SK-N-SH (cell line): ENCODE results near the gene VMP1. TPM values are rescaled to one million over a fixed set of nuclear protein-coding genes. Genes with fewer than 3 reads are reported as not detected.

Experiments used
- CTCF ChIA-PET: fragments of 300-600, 350-600 bp; formaldehyde crosslinking; extraction: SDS; loops from one replicate; lab custom pipeline; 2021; lab: Yijun Ruan, JAX
- POLR2A ChIA-PET: fragments of 350-600 bp; sonication (Branson Sonifier 250); formaldehyde crosslinking; extraction: SDS; loops from one replicate; lab custom pipeline; 2020; ENCODE audit warnings: antibody characterized with exemption, inconsistent platforms; lab: Yijun Ruan, JAX
- DNase-seq: peaks from one replicate; pipeline ENCODE4 v3.0.0; 2012
- H2AFZ ChIP-seq: fragments of 200-600 bp; sonication (generic); 2 replicates; pipeline ENCODE4 v1.8.1; 2016; ENCODE audit warnings: antibody characterized with exemption, mild to moderate bottlenecking, low read depth
- H3F3A ChIP-seq: fragments of 200-600 bp; sonication (generic); replicated peaks from 2 replicates; pipeline ENCODE3; 2016; ENCODE audit warnings: antibody characterized with exemption, mild to moderate bottlenecking; ENCODE audit not compliant: insufficient read depth
- H3K27ac ChIP-seq, 2 experiments: fragments of 200-500 bp in 1 of 2; fragments of 200-600 bp in 1 of 2; sonication (Bioruptor generic) in 1 of 2; sonication (generic), shearing (Covaris generic) in 1 of 2; 2 replicates each; pipeline versions ENCODE4 v1.5.1 to v1.6.1; 2014 to 2016; ENCODE audit warnings: low read depth in 2 of 2, inconsistent platforms in 1 of 2, low read length in 1 of 2, mild to moderate bottlenecking in 1 of 2, mixed read lengths in 1 of 2
- H3K27me3 ChIP-seq: fragments of 200-600 bp; sonication (generic), shearing (Covaris generic); 2 replicates; pipeline ENCODE4 v1.6.1; 2016; ENCODE audit warnings: mixed run types; ENCODE audit not compliant: insufficient read depth
- H3K36me3 ChIP-seq, 2 experiments: fragments of 200-500 bp in 1 of 2; fragments of 200-600 bp in 1 of 2; sonication (Bioruptor generic) in 1 of 2; sonication (generic) in 1 of 2; replicated peaks in 1 of 2; 2 replicates each; pipeline versions ENCODE3 to v1.5.1; 2014 to 2016; ENCODE audit warnings: low read length in 1 of 2, mild to moderate bottlenecking in 1 of 2; ENCODE audit not compliant: insufficient read depth in 2 of 2, control insufficient read depth in 1 of 2
- H3K4me1 ChIP-seq, 2 experiments: fragments of 200-500 bp in 1 of 2; fragments of 200-600 bp in 1 of 2; sonication (Bioruptor generic) in 1 of 2; sonication (generic), shearing (Covaris generic) in 1 of 2; 2 replicates each; pipeline versions ENCODE4 v1.5.1 to v1.6.1; 2014 to 2016; ENCODE audit warnings: low read depth in 1 of 2, low read length in 1 of 2, mixed run types in 1 of 2; ENCODE audit not compliant: insufficient read depth in 2 of 2, control insufficient read depth in 1 of 2
- H3K4me2 ChIP-seq: fragments of 200-600 bp; sonication (generic), shearing (Covaris generic); 2 replicates; pipeline ENCODE4 v1.6.1; 2017; ENCODE audit warnings: mixed run types
- H3K4me3 ChIP-seq, 2 experiments: fragments of 200-500 bp in 1 of 2; fragments of 200-600 bp in 1 of 2; sonication (Bioruptor generic) in 1 of 2; sonication (generic), shearing (Covaris generic) in 1 of 2; 2 replicates each; pipeline versions ENCODE4 v1.5.1 to v1.8.1; 2014 to 2016; ENCODE audit warnings: low read depth in 2 of 2, inconsistent platforms in 1 of 2, low read length in 1 of 2, mild to moderate bottlenecking in 1 of 2, mixed read lengths in 1 of 2, moderate library complexity in 1 of 2
- H3K79me2 ChIP-seq: fragments of 200-600 bp; sonication (generic); 2 replicates; pipeline ENCODE4 v1.8.1; 2017; ENCODE audit warnings: mild to moderate bottlenecking; ENCODE audit not compliant: insufficient read depth
- H3K9ac ChIP-seq: fragments of 200-600 bp; sonication (generic); 2 replicates; pipeline ENCODE4 v1.6.1; 2017; ENCODE audit warnings: mixed run types
- H3K9me2 ChIP-seq: fragments of 200-600 bp; sonication (generic); 2 replicates; pipeline ENCODE4 v1.6.1; 2017; ENCODE audit warnings: mixed run types
- H3K9me3 ChIP-seq: fragments of 200-600 bp; sonication (generic); 2 replicates; pipeline ENCODE4 v1.6.1; 2017; ENCODE audit warnings: mixed run types, mild to moderate bottlenecking, moderate library complexity
- H4K20me1 ChIP-seq: fragments of 200-600 bp; sonication (generic); 2 replicates; pipeline ENCODE4 v1.6.1; 2017; ENCODE audit warnings: mild to moderate bottlenecking, mixed run types; ENCODE audit not compliant: insufficient read depth
- CHD2 ChIP-seq: fragments of 150-350 bp; IDR thresholded peaks from 2 replicates; pipeline ENCODE4 v1.6.1; 2018; ENCODE audit warnings: low read length; ENCODE audit not compliant: partially characterized antibody
- EP300 ChIP-seq, 2 experiments: IDR thresholded peaks; 2 replicates each; pipeline versions ENCODE4 v1.4.0 to v1.6.1; 2012; ENCODE audit warnings: borderline replicate concordance in 1 of 2, low read depth in 1 of 2, low read length in 1 of 2
- FOSL2 ChIP-seq: IDR thresholded peaks from 2 replicates; pipeline ENCODE4 v1.4.0; 2012; ENCODE audit warnings: low read depth, mild to moderate bottlenecking, moderate library complexity, borderline replicate concordance
- GABPA ChIP-seq: IDR thresholded peaks from 2 replicates; pipeline ENCODE4 v1.4.0; 2012; ENCODE audit warnings: low read depth, mild to moderate bottlenecking
- GATA2 ChIP-seq: sonication (generic); formaldehyde crosslinking; IDR thresholded peaks from 2 replicates; pipeline ENCODE4 v1.5.0; 2020; ENCODE audit warnings: mild to moderate bottlenecking, missing genetic modification reagents
- JUND ChIP-seq: IDR thresholded peaks from 2 replicates; pipeline ENCODE4 v1.4.0; 2012
- MEF2A ChIP-seq: IDR thresholded peaks from 2 replicates; pipeline ENCODE4 v1.4.0; 2012; ENCODE audit warnings: low read depth, borderline replicate concordance
- NFIC ChIP-seq: IDR thresholded peaks from 2 replicates; pipeline ENCODE4 v1.4.0; 2012; ENCODE audit warnings: borderline replicate concordance
- RAD21 ChIP-seq: IDR thresholded peaks from 2 replicates; pipeline ENCODE4 v1.6.1; 2012; ENCODE audit warnings: mild to moderate bottlenecking, low read length
- RCOR1 ChIP-seq: fragments of 150-350 bp; IDR thresholded peaks from 2 replicates; pipeline ENCODE4 v1.6.1; 2017; ENCODE audit warnings: antibody characterized with exemption, low read length
- SMC3 ChIP-seq: IDR thresholded peaks from 2 replicates; pipeline ENCODE4 v1.6.1; 2012; ENCODE audit warnings: low read depth, low read length, improper control_type of control experiment
- TCF12 ChIP-seq: IDR thresholded peaks from 2 replicates; pipeline ENCODE4 v1.4.0; 2012
- WGBS: methylation state at CpG from one replicate; pipeline ENCODE4 v1.1.6; 2017; ENCODE audit warnings: low lambda C conversion rate; 5-methylcytosine and 5-hydroxymethylcytosine counted together
- polyA plus RNA-seq, 3 experiments: library from polyadenylated mRNA; depleted of rRNA; stranded (reverse); fragments of >200 nt; gene quantifications; 2 replicates each; pipeline ENCODE4 v1.2.3, GENCODE V29; 2012
- TF ChIP-seq, protein P1 (sequence below): IDR thresholded peaks from 2 replicates; pipeline ENCODE4; 2012
- TF ChIP-seq, protein P2 (sequence below): fragments of 150-350 bp; IDR thresholded peaks from 2 replicates; pipeline ENCODE4 v1.6.1; 2016; ENCODE audit warnings: mild to moderate bottlenecking, low read depth, low read length
- TF ChIP-seq, protein P3 (sequence below): IDR thresholded peaks from 2 replicates; pipeline ENCODE4 v1.4.0; 2012; ENCODE audit warnings: low read depth

Gene VMP1
- polyA plus RNA-seq, 1 of the 3 experiments (the other 2 are of a cell fraction) = 169 TPM

DNA sequence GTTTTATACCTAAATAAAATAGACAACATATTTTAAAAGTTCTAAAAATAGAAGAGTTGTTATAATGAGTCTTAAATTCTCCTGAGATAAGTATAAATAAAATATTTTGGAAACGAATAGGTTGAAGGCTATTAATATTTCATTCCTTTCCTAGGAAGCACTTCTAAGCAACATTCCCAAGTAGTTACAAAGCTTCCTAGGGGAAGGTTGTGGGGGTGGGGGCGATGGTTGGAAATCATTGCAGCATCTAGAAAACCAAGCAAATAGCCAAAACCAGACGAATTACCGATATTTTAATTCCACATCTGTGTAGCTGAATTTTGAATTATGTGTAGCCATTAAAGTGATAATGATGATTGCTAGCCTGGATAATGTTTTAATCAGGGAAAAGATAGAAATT lies 27.1 kb upstream of the VMP1 start:
- Histone ChIP-seq H3K27me3 (no peaks in the 10 kb centered on the region), H3K9me2 (no peaks in the 10 kb centered on the region), H3K27ac (peak overlapping the region in 1 of 2 experiments; percentile 48; a peak in 2 of 4 replicates), H3K4me3 (no peak overlapping the region), H3K9ac (peak overlapping the region; percentile 11; the same call in 1 of the 2 replicates), H3K36me3 (peaks cover 98 to 100% of the 10 kb centered on the region in 2 experiments), H3F3A (peaks cover 69% of the 10 kb centered on the region), H3K9me3 (no peaks in the 10 kb centered on the region), H4K20me1 (0 out of 2 replicates have a peak, but pooled peaks cover 4% of the 10 kb centered on the region), H3K4me1 (peaks cover 3 to 8% of the 10 kb centered on the region in 2 experiments), H3K4me2 (peak overlapping the region; percentile 17; the same call in 1 of the 2 replicates), H3K79me2 (peaks cover 85% of the 10 kb centered on the region), H2AFZ (no peak overlapping the region)
- ChIA-PET POLR2A (interaction anchor here (1.7 kb wide), 1 partner anchor 10 kb away, joined by 3 read pairs; no protein-coding TSS in a partner anchor), CTCF (no interaction called here)
- 68% methylated on average over 4 of the region's 4 CpGs for WGBS
- no peak for DNase-seq
- TF ChIP-seq MEF2A (0 out of 2 replicates have a peak, but pooled peaks have one; percentile 19), TCF12 (no peak), JUND (peak; percentile 27; the same call in 1 of the 2 replicates)

DNA sequence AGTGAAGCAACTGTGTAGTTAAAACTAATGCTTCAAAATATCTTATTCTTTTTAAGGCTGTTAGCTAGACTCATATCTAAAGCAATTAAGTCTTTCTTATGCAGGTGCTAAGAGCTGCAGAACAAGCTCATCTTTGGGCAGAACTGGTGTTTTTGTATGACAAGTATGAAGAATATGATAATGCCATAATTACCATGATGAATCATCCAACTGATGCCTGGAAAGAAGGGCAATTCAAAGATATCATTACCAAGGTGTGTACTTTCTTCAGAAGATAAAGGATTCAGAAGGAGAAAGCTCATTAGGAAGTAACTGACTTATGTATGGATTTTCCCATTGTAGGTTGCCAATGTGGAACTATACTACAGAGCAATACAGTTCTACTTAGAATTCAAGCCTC lies 24.2 kb upstream of the VMP1 start:
- POLR2A ChIA-PET = interaction anchor here (1.1 kb wide), 1 partner anchor 24 kb away, joined by 3 read pairs; the partner anchor contains the start of genes PTRH2 and VMP1
- H3K9ac ChIP-seq = no peak overlapping the region

DNA sequence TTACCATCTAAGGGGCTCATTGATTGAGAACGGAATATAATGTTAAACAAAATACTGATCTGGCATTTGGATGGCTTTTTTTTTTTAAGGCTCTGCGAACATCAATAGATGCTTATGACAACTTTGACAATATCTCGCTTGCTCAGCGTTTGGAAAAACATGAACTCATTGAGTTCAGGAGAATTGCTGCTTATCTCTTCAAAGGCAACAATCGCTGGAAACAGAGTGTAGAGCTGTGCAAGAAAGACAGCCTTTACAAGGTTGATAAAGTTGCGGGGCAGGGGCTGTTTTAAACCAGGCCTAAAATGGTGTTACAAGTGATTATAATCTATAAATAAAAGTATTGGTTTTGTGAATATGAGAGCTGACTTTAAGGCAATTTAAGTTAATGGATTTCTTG lies 22.5 kb upstream of the VMP1 start:
- DNase-seq = no peak
- H3K4me2 ChIP-seq = no peak overlapping the region

More for the DNA sequence above, 24.2 kb upstream of the VMP1 start:
- H3K79me2 ChIP-seq = peaks cover 85% of the 10 kb centered on the region
- H3K4me1 ChIP-seq = peaks cover 2 to 8% of the 10 kb centered on the region in 2 experiments
- no peak overlapping the region for H3K4me2 ChIP-seq
- H3K9me2 ChIP-seq = no peaks in the 10 kb centered on the region
- H4K20me1 ChIP-seq = 0 out of 2 replicates have a peak, but pooled peaks cover 19% of the 10 kb centered on the region
- H3K9me3 ChIP-seq = no peaks in the 10 kb centered on the region
- no peak overlapping the region; a peak in 2 of 4 replicates for H3K27ac ChIP-seq
- H3K27me3 ChIP-seq = no peaks in the 10 kb centered on the region
- peaks cover 98 to 100% of the 10 kb centered on the region in 2 experiments for H3K36me3 ChIP-seq
- no peak for DNase-seq
- TF ChIP-seq, protein P1, sequence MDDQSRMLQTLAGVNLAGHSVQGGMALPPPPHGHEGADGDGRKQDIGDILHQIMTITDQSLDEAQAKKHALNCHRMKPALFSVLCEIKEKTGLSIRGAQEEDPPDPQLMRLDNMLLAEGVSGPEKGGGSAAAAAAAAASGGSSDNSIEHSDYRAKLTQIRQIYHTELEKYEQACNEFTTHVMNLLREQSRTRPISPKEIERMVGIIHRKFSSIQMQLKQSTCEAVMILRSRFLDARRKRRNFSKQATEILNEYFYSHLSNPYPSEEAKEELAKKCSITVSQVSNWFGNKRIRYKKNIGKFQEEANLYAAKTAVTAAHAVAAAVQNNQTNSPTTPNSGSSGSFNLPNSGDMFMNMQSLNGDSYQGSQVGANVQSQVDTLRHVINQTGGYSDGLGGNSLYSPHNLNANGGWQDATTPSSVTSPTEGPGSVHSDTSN = no peak
- TF ChIP-seq FOSL2 = 0 out of 2 replicates have a peak, but pooled peaks have one; percentile 1
- H2AFZ ChIP-seq = no peak overlapping the region
- CTCF ChIA-PET = interaction anchor here (1.3 kb wide), 1 partner anchor 372 kb away, joined by 3 read pairs; no protein-coding TSS in a partner anchor
- no peak overlapping the region for H3K4me3 ChIP-seq
- peaks cover 81% of the 10 kb centered on the region for H3F3A ChIP-seq

More for the DNA sequence above, 22.5 kb upstream of the VMP1 start:
- Histone ChIP-seq H3F3A (peaks cover 82% of the 10 kb centered on the region), H3K27me3 (no peaks in the 10 kb centered on the region), H3K36me3 (peaks cover 98 to 100% of the 10 kb centered on the region in 2 experiments), H3K4me3 (no peak overlapping the region), H3K79me2 (peaks cover 93% of the 10 kb centered on the region), H4K20me1 (0 out of 2 replicates have a peak, but pooled peaks cover 19% of the 10 kb centered on the region), H3K4me1 (peaks cover 2 to 5% of the 10 kb centered on the region in 2 experiments), H3K9ac (no peak overlapping the region), H3K9me2 (no peaks in the 10 kb centered on the region), H3K9me3 (no peaks in the 10 kb centered on the region), H3K27ac (peak overlapping the region in 1 of 2 experiments; percentile 34; a peak in 1 of 4 replicates), H2AFZ (no peak overlapping the region)
- ChIA-PET POLR2A (no interaction called here), CTCF (interaction anchor here (1.0 to 1.6 kb wide), 5 partner anchors 10 to 63 kb away, joined by 3 to 9 read pairs (median 3); partner anchors contain the start of genes PTRH2 and VMP1)
- WGBS = 89% methylated on average over 6 of the region's 6 CpGs
- TF ChIP-seq, protein P2, sequence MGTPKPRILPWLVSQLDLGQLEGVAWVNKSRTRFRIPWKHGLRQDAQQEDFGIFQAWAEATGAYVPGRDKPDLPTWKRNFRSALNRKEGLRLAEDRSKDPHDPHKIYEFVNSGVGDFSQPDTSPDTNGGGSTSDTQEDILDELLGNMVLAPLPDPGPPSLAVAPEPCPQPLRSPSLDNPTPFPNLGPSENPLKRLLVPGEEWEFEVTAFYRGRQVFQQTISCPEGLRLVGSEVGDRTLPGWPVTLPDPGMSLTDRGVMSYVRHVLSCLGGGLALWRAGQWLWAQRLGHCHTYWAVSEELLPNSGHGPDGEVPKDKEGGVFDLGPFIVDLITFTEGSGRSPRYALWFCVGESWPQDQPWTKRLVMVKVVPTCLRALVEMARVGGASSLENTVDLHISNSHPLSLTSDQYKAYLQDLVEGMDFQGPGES = no peak
- no peak for TF ChIP-seq EP300 (IDR thresholded peaks at IDR 0.05; ENCODE audit: borderline replicate concordance in 1 of 2, low read depth in 1 of 2, low read length in 1 of 2)
- TF ChIP-seq MEF2A = no peak
- TF ChIP-seq CHD2 = no peak
- no peak for TF ChIP-seq GABPA
- TF ChIP-seq GATA2 (CRISPR knock-in tag) = no peak
- TF ChIP-seq, protein P3, sequence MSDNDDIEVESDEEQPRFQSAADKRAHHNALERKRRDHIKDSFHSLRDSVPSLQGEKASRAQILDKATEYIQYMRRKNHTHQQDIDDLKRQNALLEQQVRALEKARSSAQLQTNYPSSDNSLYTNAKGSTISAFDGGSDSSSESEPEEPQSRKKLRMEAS = no peak
- TF ChIP-seq RCOR1 = no peak
- TF ChIP-seq SMC3 = no peak
- no peak for TF ChIP-seq RAD21
- TF ChIP-seq TCF12 = no peak
- no peak for TF ChIP-seq NFIC
